ENCODE measurements around the gene PTPN7. TPM values are rescaled to one million over a fixed set of nuclear protein-coding genes. Genes with fewer than 3 reads are reported as not detected.

The PTPN7 gene
- polyA plus RNA-seq, 1 donor (not counting 4 experiments of a cell fraction or from before 2014, with no cell fraction given) = 0.10 TPM

GRCh38 chr1:202130816-202131522 is 29.4 kb downstream of the PTPN7 start:
- H3K9me1 ChIP-seq (ENCODE audit: control insufficient read depth, extremely low read depth, insufficient read depth, low read length) = no peaks in the 10 kb centered on the region
- FAIRE-seq (no peak), DNase-seq (ENCODE audit: low read depth, low spot score) (no peak)
- no peak overlapping the region for H3K27ac ChIP-seq (ENCODE audit: control insufficient read depth, insufficient read depth, low read length)
- TF ChIP-seq CTCF (optimal IDR thresholded peaks at IDR 0.05 in 1 of 3, IDR thresholded peaks at IDR 0.05 in 1 of 3, conservative IDR thresholded peaks at IDR 0.05 in 1 of 3; ENCODE audit: extremely low read depth in 1 of 3, insufficient read depth in 2 of 3, low read length in 3 of 3) = no peak
- TF ChIP-seq EZH2 (IDR thresholded peaks at IDR 0.05; ENCODE audit: low read length) = no peak
- H3K9ac ChIP-seq (ENCODE audit: control insufficient read depth, extremely low read depth, insufficient read depth, low read length) = no peak overlapping the region
- peaks cover 16% of the 10 kb centered on the region for H4K20me1 ChIP-seq (ENCODE audit: control insufficient read depth, extremely low read depth, insufficient read depth, low read length)
- H3K27me3 ChIP-seq (ENCODE audit: control insufficient read depth, extremely low read depth, insufficient read depth, low read length) = no peaks in the 10 kb centered on the region
- peaks cover 3% of the 10 kb centered on the region for H3K79me2 ChIP-seq (ENCODE audit: control insufficient read depth, insufficient read depth, low read length)
- H2AFZ ChIP-seq (ENCODE audit: control insufficient read depth, low read length) = no peak overlapping the region
- H3K4me1 ChIP-seq (ENCODE audit: control insufficient read depth, extremely low read depth, insufficient read depth, low read length) = peaks cover 16% of the 10 kb centered on the region
- no peak overlapping the region for H3K4me3 ChIP-seq (ENCODE audit: control insufficient read depth in 2 of 3, extremely low read depth in 1 of 3, insufficient read depth in 2 of 3, low read depth in 1 of 3, low read length in 3 of 3)
- no peaks in the 10 kb centered on the region for H3K9me3 ChIP-seq (ENCODE audit: control insufficient read depth, low read depth, low read length)
- H3K4me2 ChIP-seq (ENCODE audit: control insufficient read depth, extremely low read depth, insufficient read depth, low read depth, low read length) = no peak overlapping the region
- dilution Hi-C loops (cut with MboI; ENCODE audit: extremely low pct_ligation_motif_present, low sequenced_read_pairs) = no loop called here
- H3K36me3 ChIP-seq (ENCODE audit: control insufficient read depth in 2 of 2, extremely low read depth in 1 of 2, insufficient read depth in 2 of 2, low read length in 2 of 2) = peaks cover 14 to 29% of the 10 kb centered on the region in 2 experiments

GRCh38 chr1:202130297-202130721 is 30.1 kb downstream of the PTPN7 start:
- TF ChIP-seq EZH2 (IDR thresholded peaks at IDR 0.05; ENCODE audit: low read length) (no peak), CTCF (optimal IDR thresholded peaks at IDR 0.05 in 1 of 3, IDR thresholded peaks at IDR 0.05 in 1 of 3, conservative IDR thresholded peaks at IDR 0.05 in 1 of 3; ENCODE audit: extremely low read depth in 1 of 3, insufficient read depth in 2 of 3, low read length in 3 of 3) (no peak)
- H3K4me2 ChIP-seq (ENCODE audit: control insufficient read depth, extremely low read depth, insufficient read depth, low read depth, low read length) = no peak overlapping the region
- peaks cover 16% of the 10 kb centered on the region for H3K4me1 ChIP-seq (ENCODE audit: control insufficient read depth, extremely low read depth, insufficient read depth, low read length)
- H2AFZ ChIP-seq (ENCODE audit: control insufficient read depth, low read length) = no peak overlapping the region
- H3K9ac ChIP-seq (ENCODE audit: control insufficient read depth, extremely low read depth, insufficient read depth, low read length) = no peak overlapping the region
- no peaks in the 10 kb centered on the region for H3K9me3 ChIP-seq (ENCODE audit: control insufficient read depth, low read depth, low read length)
- no peaks in the 10 kb centered on the region for H3K9me1 ChIP-seq (ENCODE audit: control insufficient read depth, extremely low read depth, insufficient read depth, low read length)
- dilution Hi-C loops (cut with MboI; ENCODE audit: extremely low pct_ligation_motif_present, low sequenced_read_pairs) = no loop called here
- no peaks in the 10 kb centered on the region for H3K27me3 ChIP-seq (ENCODE audit: control insufficient read depth, extremely low read depth, insufficient read depth, low read length)
- no peak overlapping the region for H3K27ac ChIP-seq (ENCODE audit: control insufficient read depth, insufficient read depth, low read length)
- no peak for FAIRE-seq
- no peak for DNase-seq (ENCODE audit: low read depth, low spot score)
- peaks cover 10 to 23% of the 10 kb centered on the region in 2 experiments for H3K36me3 ChIP-seq (ENCODE audit: control insufficient read depth in 2 of 2, extremely low read depth in 1 of 2, insufficient read depth in 2 of 2, low read length in 2 of 2)
- H3K79me2 ChIP-seq (ENCODE audit: control insufficient read depth, insufficient read depth, low read length) = peaks cover 3% of the 10 kb centered on the region
- H4K20me1 ChIP-seq (ENCODE audit: control insufficient read depth, extremely low read depth, insufficient read depth, low read length) = peaks cover 11% of the 10 kb centered on the region
- no peak overlapping the region for H3K4me3 ChIP-seq (ENCODE audit: control insufficient read depth in 2 of 3, extremely low read depth in 1 of 3, insufficient read depth in 2 of 3, low read depth in 1 of 3, low read length in 3 of 3)
